ENCODE results near the gene OR52B6. TPM values are rescaled to one million over a fixed set of nuclear protein-coding genes. Genes with fewer than 3 reads are reported as not detected.
A peak's percentile ranks its signal among the peaks of the same experiment; 100 is the strongest.

The OR52B6 gene
- total and polyA plus RNA-seq, 11 donors, result not detected

DNA sequence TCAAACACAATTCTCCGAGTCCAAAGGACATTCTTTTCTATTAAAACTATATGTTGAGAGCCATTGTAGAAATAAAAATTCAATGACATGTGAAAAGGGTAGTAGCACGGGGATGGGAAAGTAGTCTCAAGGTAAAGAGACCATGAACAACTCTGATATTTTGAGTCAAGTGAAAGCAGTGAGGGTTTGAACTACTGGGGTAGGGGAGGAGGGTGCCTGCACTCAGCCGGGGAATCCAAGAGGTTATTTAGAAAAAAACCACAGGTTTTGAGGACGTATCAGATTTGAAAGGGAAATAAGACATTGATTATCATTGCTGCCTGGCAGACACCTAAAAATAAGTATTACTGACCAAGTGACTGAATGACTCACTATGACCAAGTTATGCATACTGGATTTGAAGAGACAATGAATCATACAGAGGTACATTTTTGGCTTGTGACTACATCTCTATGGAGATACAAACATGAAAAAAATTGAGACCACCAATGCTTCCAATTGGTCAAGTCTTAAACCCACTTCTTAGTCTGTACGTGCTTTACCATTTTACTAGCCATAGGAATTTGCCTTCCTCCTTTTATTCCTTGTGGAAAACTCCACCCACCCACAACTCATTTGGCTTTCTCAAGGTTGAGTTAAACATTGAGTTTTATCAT lies 30.1 kb upstream of the OR52B6 start:
- Histone ChIP-seq H3K9me3 (no peaks in the 10 kb centered on the region), H3K27me3 (no peaks in the 10 kb centered on the region), H3K36me3 (no peaks in the 10 kb centered on the region), H3K27ac (no peak overlapping the region), H3K4me1 (no peaks in the 10 kb centered on the region), H3K4me3 (no peak overlapping the region)
- intact Hi-C loops (cut with DNase I), result loop anchor here in 4 of 10 donors (10.0 kb wide), 1 partner anchor 76 kb away; no protein-coding TSS in a partner anchor
- no peak for DNase-seq
- WGBS, 4 donors, result 61 to 80% (median 68%) methylated on average over 5 of the region's 5 CpGs
- ATAC-seq, result no peak
- no peak for TF ChIP-seq POLR2A (IDR thresholded peaks at IDR 0.05)
- TF ChIP-seq, protein P1, sequence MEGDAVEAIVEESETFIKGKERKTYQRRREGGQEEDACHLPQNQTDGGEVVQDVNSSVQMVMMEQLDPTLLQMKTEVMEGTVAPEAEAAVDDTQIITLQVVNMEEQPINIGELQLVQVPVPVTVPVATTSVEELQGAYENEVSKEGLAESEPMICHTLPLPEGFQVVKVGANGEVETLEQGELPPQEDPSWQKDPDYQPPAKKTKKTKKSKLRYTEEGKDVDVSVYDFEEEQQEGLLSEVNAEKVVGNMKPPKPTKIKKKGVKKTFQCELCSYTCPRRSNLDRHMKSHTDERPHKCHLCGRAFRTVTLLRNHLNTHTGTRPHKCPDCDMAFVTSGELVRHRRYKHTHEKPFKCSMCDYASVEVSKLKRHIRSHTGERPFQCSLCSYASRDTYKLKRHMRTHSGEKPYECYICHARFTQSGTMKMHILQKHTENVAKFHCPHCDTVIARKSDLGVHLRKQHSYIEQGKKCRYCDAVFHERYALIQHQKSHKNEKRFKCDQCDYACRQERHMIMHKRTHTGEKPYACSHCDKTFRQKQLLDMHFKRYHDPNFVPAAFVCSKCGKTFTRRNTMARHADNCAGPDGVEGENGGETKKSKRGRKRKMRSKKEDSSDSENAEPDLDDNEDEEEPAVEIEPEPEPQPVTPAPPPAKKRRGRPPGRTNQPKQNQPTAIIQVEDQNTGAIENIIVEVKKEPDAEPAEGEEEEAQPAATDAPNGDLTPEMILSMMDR (IDR thresholded peaks at IDR 0.05), result no peak

DNA sequence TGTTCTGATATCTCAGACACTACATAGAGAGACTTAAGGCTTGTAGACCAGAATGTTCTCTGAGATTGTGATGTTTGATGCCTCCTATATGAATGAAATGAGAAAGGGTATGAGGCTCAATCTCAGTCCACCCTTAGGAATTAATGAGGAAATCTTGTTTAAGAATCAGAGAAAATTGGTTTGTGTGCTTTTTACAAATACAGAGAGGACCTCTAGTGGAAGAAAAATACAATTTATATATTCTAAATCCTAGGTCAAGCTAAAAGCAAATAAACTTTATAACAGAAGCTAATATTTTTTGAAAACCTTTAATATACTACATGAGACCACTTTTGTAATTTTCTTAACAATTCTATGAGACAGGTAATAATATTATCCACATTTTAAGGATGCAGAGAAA lies 27.3 kb upstream of the OR52B6 start:
- no peak for DNase-seq
- Histone ChIP-seq H3K27ac (no peak overlapping the region), H3K9me3 (no peaks in the 10 kb centered on the region), H3K27me3 (no peaks in the 10 kb centered on the region), H3K4me3 (no peak overlapping the region), H3K36me3 (no peaks in the 10 kb centered on the region), H3K4me1 (no peaks in the 10 kb centered on the region)
- TF ChIP-seq POLR2A (IDR thresholded peaks at IDR 0.05), result no peak
- TF ChIP-seq, protein P1 (IDR thresholded peaks at IDR 0.05), result peak in 5 of 12 donors; percentile 21 to 45 (median 33)
- intact Hi-C loops (cut with DNase I), result loop anchor here in 5 of 10 donors (2.0 to 10.0 kb wide), 2 partner anchors 77 to 79 kb away; no protein-coding TSS in a partner anchor
- ATAC-seq, result no peak

DNA sequence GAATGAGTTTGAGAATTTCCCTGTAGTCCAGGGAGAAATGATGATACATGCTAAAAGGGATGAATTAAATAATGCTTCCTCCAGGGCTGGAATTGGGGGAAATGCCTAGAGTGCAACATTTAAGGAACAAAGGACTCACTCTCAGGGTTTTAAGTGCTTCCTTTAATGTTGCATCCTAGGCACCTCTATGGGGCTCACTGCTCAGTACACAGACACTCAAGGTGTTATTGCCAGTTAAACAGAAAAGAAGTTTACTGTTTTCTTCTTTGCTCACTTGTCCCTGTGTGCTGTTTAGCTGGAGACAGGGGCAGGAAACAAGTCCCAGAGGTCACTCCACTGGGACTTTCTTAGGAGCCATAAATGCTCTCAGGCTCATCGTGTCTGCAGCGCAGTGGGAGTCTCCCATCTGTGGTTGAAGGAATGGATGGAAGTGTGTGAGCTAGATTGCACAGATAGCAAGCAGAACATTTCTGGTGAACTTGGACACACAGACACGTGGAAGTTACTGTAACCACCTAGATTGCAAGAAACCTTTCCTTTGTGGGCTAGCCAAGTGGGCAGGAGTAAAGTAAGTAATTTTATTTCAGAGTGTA lies 24.0 kb upstream of the OR52B6 start:
- H3K27me3 ChIP-seq, result no peaks in the 10 kb centered on the region
- H3K9me3 ChIP-seq, result no peaks in the 10 kb centered on the region
- TF ChIP-seq, protein P1 (IDR thresholded peaks at IDR 0.05), result no peak
- TF ChIP-seq POLR2A (IDR thresholded peaks at IDR 0.05), result no peak
- no peak overlapping the region for H3K4me3 ChIP-seq
- H3K36me3 ChIP-seq, result no peaks in the 10 kb centered on the region
- ATAC-seq (no peak), DNase-seq (no peak)
- no peak overlapping the region for H3K27ac ChIP-seq
- WGBS, 4 donors, result 46 to 52% (median 50%) methylated on average over 3 of the region's 3 CpGs
- intact Hi-C loops (cut with DNase I), result loop anchor here in 4 of 10 donors (10.0 kb wide), 1 partner anchor 82 kb away; no protein-coding TSS in a partner anchor
- H3K4me1 ChIP-seq, result no peaks in the 10 kb centered on the region

DNA sequence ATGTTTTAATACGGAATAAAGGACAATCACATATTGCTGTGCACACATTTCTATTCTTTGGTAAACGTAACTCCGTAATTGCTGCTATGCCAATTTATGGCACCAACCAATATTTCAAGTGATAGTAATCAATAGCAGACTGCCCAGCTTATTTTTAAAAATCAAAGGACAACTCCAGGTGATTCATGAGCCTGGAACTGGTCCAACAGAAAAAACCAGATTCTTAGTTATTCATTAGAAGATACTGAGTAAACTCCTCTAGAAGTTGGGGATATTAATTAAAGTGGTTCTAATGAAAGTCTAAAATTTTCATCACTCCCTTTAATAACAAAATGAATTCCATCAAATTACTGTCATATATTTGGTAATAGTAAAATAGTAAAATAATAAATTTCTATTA lies 22.9 kb upstream of the OR52B6 start:
- Histone ChIP-seq H3K27me3 (no peaks in the 10 kb centered on the region), H3K36me3 (no peaks in the 10 kb centered on the region), H3K9me3 (no peaks in the 10 kb centered on the region), H3K27ac (no peak overlapping the region), H3K4me1 (no peaks in the 10 kb centered on the region), H3K4me3 (no peak overlapping the region)
- WGBS, 4 donors, result 30 to 67% (median 48%) methylated on average over 3 of the region's 3 CpGs
- TF ChIP-seq, protein P1 (IDR thresholded peaks at IDR 0.05), result no peak
- no peak for TF ChIP-seq POLR2A (IDR thresholded peaks at IDR 0.05)
- ATAC-seq (no peak), DNase-seq (no peak)
- intact Hi-C loops (cut with DNase I), result loop anchor here in 4 of 10 donors (10.0 kb wide), 1 partner anchor 83 kb away; no protein-coding TSS in a partner anchor

Data from heart left ventricle (tissue), 16 donors.